Erythroblast (primary cell): ENCODE results near the gene IL17A.

Source experiments
- GATA1 ChIP-seq: IDR thresholded peaks from 2 replicates; pipeline ENCODE4 v1.6.1; 2011; ENCODE audit warnings: low read depth, mild to moderate bottlenecking, control low read depth, low read length, moderate library complexity
- POLR2A ChIP-seq: IDR thresholded peaks from 2 replicates; pipeline ENCODE4 v1.6.1; 2011; ENCODE audit warnings: mild to moderate bottlenecking, low read length

DNA sequence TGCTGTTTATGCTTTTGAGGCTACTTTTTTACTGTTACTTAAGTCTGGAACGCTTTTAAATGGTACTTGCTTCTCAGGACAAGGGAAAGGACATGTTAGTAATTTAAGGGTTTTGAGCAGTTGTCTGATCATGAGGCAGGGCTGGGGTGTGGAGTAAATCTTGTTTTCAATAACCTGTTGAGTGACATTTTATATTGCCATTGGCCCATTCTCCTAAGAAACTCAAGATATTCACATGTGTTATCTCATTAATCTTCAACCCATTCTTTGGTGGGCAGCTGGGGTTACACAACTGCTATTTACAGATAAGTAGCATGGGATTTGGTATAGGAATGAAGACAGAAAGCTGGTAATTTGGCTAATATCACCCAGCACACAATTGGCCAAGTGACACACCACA, 44.6 kb upstream of the IL17A start:
- no peak for TF ChIP-seq POLR2A
- TF ChIP-seq GATA1 = no peak
